GM21529 (cell line): ENCODE measurements around the gene SFXN4.
"Not testable (repeated sequence)": the region's sequence is repeated elsewhere in the genome, so short reads cannot be mapped to it uniquely, and the experiment has no call there.

Experiments
- ATAC-seq: cut with Tn5 transposase; IDR thresholded peaks from one replicate; pipeline ENCODE4 v1.9.1; 2021; ENCODE audit not compliant: unreplicated experiment

The SFXN4 gene

DNA sequence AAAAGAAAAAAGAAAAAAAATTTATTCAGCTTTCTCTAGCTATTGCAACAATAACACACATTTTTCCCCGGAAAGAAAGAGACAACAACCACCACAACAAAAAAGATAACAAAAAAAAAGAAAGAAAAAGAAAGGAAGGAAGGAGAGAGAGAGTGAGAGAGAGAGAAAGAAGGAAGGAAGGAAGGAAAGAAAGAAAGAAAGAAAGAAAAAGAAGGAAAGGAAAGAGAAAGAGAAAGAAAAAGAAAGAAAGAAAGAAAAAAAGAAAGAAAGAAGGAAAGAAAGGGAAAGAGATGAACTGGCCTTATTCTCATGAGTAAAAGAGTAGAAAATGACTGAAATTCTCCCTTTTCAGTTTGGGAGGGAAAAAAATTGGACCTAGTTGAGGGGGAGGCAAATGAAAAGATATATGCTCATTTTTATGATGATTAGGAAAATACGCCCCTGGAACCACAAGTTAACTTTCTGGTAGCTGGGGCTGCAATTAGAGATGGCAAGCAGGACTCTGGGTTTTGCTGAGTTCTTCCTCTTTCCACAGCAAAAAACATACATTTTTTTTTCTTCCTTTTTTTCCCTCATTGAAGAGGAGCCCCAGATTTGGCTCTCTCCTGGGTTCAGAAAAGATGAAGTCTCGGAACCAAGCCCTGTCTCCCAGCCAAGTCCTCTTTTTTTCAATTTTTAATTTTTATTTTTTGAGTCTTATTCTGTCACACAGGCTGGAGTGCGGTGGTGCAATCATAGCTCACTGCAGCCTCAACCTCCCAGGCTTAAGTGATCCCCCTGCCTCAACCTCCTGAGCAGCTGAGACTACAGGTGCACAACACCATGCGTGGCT lies 25.7 kb upstream of the SFXN4 start:
- ATAC-seq: no peak

DNA sequence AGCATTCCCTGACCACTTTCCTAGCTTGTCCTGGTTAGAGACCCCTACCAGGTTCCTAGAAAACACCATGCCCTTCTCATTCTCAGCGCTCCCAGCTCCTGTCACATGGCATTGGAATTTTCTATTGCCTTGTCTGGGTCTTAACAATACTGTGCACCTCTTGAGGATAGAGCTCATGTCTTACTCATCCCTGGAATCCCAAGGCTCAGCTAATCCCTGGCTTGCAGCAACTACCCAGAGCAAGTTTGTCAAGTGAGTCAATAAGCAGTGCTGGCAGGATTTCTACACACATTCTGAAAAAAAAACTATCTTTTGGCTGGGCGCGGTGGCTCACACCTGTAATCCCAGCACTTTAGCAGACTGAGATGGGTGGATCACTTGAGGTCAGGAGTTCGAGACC lies 24.8 kb upstream of the SFXN4 start:
- no peak for ATAC-seq

DNA sequence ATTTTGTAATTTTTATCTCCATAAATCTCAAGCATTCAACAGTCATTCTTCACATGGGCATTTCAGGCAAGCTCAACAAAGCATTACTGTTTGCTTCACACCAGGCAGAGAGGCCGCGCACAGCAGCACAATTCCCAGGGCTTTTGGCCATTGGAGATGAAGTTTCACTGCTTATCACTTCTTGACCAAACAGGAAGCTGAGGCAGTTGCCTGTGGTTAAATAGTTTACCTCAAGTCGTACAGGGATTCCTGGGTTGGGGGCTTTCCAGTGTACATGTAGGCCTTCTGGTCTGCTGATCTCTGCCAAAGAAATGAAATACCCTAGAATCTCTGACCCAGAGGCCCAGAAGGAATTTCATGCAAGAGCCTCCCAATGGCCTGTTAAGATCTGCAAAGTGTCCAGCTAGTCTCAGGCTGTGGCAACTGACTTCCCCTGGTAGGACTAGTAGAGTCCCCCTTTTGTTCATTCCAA lies 24.3 kb upstream of the SFXN4 start:
- ATAC-seq: peak; percentile 69

DNA sequence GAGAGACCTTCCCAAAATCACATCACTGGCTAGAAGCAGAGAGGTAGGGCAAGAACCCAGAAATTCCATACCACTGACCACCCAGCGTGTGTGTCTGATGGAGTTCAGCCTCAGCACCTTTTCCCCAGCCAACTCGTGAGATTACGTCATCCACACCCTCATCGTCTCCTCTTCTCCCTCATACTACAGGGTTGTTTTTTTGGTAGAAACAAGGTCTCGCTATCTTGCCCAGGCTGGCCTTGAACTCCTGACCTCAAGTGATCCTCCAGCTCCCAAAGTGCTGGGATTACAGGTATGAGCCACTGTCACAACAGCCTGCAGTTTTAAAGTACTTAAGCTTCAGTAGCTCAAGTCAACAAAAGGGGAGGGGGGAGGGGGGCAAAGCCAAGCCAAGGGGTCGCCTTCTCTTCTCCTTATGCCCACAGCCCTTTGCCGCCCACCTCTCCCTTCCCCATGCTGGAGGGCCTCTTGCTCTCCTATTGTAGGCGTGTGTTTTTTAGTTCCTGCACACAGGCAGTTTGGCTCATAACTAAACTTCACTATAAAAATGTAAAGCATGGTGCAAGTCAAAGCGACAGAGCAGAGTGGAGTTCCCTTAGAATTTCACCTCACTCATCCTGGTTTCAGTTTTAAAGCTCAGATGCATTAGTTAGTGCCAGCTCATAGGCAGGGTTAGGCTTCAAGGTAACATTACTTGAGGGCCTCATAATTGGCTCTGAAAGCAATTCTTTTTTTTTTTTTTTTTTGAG lies 18.3 kb upstream of the SFXN4 start:
- ATAC-seq: no peak

DNA sequence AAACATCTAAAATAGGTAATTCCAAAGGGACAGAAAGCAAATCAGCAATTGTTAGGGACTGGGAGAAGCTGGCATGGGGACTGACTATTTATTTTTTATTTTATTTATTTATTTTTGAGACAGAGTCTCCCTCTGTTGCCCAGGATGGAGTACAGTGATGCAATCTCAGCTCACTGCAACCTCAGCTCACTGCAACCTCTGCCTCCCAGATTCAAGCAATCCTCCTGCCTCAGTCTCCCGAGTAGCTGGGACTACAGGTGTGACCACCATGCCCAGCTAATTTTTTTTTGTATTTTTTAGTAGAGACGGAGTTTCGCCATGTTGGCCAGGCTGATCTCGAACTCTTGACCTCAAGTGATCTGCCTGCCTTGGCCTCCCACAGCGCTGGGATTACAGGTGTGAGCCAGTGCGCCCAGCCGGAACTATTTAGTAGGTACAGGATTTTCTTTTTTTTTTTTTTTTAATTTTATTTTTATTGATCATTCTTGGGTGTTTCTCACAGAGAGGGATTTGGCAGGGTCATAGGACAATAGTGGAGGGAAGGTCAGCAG lies 15.4 kb upstream of the SFXN4 start:
- ATAC-seq: not testable (repeated sequence)

DNA sequence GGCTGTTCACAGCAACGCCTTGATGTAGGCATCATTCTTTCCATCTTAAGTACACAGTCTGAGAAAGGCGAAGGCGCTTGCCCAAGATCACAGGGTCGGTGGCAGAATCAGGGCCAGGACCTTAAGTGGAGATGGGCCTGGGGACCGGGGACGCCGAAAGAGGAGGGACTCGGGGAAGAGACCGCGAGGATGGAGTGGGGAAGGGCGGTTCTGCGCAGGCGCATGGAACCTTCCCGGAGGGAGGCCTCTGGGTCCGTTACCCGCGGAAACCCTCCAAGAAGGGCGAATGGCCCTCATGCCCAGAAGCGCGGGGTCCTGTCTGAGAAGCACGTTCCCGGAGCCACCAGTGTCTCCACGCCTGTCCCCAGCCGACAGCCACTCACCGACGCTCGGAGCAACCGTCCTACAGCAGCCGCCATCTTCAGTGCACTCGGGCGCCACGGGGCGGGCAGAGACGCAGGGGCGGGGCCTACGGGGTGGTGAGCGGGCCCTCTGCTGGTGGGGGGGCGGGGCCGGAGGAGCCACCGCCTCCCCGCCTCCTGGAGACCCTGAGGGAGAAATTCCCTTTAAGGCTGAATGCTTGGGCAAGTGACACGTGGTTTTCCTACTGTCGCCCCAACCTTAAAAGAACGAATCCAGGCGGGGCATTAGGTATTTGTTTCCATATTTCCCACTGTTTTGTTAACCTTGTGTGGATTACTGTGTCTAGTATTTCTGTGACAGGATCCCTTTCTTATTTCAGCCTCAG lies 13.0 kb upstream of the SFXN4 start, which contains the start of gene PRDX3:
Gene PRDX3, minus strand, starts transcription at position 441 of the 748 bp plus-strand sequence. Its CDS starts 22 bp downstream, at position 419.
- ATAC-seq: peak; percentile 91

DNA sequence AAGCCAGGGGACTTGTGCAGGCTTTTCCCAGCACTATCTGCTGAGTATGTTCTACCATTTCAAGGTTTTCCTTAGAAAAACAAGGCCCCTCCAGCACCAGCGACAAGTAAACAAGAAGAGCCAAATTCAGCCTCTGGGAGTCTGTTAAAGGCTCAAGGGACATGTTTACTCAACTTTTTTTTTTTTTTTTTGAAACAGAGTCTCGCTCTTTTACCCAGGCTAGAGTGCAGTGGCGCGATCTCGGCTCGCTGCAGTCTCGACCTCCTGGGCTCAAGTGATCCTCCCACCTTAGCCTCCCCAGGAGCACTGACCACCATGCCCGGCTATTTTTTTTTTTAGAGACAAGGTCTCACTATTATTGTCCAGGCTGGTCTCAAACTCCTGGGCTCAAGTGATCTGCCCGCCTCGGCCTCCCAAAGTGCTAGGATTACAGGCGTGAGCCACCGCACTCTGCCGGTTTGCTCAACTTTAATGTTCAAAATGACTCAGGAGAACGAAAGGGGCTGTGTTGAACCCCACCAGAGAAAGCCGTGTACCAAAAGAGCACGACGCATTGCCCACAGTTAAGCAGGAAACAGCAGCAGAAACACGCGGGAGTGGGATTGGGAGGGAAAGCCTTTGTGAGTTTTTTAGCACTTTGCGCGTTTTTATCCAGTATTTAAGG lies 12.3 kb upstream of the SFXN4 start:
- peak; percentile 24 for ATAC-seq

DNA sequence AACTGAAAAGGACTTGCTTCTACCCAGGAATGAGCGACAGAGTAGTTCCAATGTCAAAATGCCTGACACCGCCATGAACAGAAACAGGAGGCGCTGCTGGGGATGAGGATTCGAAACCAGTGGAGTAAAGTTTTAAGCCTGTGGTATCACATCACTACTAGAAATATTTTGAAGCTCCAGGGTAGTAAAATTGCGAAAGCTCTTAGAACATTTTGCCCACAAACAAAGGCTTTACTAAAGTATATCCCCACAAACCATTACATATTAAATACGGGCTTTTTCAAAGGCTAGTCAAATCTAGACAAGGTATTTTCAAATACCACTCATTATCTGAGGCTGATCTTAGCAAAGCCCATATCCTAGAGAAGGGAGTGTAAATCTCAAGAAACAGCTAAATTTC lies 10.7 kb upstream of the SFXN4 start:
- ATAC-seq: no peak

DNA sequence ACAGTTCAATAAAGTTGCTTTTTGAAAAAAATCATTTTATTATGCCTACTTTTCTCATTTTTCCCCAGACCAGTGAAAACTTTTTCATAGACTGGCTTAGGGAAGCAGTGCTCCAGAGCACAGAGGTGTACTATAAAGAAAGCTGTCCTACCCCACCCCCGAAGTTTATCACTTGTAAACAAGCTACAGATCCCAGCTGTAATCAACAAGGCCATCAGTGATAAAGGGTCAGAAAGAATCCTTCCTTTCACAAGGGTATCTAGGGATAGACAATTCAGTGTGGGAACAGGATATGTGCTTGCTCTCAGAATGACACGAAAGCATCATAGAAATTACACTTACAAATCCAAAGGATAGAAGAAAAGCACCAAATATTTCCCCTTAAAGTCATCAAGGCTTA lies 8.6 kb upstream of the SFXN4 start:
- ATAC-seq: no peak

DNA sequence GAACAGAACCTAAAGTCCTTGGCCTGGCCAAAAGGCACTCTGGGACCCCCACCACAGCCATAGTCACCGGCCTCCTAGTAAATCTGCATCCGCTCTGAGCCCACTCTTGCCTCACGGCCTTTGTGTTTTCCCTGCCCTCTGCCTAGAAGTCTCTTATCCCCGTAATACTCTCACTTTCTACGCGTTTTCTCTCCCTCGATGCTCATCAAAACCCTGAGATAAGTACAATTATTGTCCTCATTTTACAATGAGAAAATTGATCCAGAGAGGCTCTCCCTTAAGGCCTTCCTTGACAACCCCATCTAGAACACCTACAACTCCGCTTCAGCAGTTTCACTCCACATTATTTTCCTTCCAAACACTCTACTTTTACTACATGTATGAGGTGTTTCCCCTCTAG lies 1.5 kb upstream of the SFXN4 start:
- ATAC-seq: no peak

DNA sequence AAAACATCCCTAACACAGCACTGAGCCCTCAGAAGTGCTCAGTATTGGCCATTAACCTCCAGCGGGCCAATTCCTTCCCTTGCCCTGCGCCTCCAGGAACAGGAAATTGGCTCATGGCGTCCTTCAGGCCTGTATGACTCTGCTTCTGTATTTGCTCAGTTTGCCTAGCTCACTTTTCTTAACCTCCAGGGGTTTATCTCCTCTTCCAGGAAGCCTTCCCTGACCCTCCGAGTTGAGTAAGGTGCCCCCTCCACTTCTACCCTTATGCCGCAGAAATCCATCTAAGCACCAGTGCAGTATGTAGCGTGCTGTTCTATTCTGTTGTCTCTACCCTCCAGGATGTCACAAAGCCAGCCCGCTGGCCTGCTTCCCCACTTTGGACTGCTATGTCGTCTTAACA lies 1.1 kb upstream of the SFXN4 start:
- no peak for ATAC-seq

DNA sequence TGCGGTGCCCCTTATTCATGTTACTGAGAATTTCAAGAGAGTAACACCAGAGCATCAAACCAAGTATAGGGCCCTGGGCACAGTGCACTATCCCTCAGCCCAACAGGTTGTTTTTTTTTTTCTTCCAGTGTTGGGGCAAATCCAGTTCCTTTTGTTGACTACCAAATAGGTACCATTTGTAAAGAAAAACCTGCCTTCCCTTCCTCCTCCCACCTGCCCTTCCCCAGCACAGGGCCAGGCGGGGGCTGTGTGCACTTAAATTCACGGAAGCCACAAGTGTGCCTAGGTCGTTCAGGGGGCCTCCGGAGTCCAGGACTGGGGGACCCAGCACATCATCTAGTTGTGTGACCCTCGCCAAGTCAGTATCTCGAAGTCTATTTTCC lies 595 bp upstream of the SFXN4 start:
- peak; percentile 4 for ATAC-seq

DNA sequence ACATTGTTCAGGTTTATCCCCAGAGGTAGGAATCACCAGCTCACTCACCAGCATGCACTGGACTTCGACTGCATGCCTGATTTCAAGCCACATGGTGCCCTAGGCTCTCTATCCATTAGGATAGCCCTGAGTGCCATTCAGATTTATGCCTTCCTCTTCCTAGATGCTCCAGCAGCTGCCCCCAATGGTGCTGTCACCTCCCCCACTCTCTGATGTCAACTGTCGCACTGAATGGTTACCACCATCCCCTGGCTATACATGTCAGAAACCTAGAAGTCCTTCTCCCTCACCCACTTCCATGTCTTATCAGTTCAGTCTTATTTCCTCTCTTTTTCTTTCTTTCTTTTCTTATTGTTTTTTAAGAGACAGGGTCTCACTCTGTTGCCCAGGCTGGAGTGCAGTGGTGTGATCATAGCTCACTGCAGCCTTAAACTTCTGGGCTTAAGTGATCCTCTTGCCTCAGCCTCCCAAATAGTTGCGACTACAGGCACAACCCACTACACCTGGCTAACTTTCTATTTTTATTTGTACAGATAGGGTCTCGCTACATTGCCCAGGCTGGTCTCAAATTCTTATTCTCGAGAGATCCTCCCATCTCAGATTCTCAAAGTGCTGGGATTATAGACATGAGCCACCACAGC lies 2.9 kb downstream of the SFXN4 start:
- no peak for ATAC-seq

DNA sequence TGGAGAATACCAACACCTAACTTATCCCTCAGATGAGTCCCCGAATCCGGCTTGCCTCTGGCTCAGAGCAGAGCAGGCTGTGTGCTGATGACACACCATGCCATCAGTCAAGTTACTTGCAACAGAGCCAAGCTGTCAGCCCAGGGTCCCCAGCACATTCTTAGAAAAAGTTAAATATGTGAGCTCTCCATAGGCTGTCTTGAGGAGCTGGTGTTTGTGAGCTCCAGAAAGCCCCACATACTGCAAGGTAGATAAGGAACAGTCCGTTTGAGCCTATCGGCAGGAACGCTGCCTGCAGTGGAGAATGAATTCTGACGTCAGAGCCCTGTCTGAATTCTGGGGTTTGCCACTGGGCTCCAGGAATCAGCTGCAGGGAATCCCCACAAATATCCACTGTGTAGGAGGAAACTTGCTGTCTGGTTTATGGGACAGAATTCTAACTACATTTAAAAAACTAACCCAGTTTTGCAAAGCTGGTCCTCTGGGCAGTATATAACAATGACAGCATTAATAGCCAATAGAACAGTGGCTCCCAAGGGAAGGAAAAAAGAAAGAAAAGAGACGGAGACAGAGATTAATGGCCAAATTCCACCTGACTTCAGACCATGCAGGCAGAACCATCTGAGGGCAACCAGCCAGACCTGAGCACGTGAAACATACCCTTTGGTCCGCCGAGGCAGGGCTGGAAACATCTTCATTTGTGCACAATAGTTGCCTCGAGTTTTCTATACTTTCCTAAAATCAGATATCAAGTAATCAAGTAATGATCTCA lies 3.6 kb downstream of the SFXN4 start:
- ATAC-seq: no peak

DNA sequence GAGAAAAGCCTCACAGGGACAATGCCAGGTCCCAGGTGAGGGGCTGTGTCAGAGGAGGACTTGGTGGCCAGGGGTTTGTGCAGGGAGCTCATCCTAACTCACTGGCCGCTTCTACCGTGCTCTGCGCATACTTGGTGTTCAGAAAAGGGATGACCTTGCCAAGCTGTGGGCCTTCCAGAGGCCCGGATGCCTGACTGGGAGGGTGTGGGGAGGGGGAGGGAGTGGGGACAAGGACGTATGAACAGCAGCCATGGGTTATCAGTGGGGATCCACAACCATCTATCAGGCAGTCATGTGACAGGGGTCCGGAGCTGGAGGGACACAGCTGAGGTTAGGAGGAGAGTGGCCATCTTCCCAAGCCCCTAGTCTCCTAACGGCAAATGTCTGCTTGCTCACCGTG lies 6.2 kb downstream of the SFXN4 start:
- ATAC-seq: no peak

DNA sequence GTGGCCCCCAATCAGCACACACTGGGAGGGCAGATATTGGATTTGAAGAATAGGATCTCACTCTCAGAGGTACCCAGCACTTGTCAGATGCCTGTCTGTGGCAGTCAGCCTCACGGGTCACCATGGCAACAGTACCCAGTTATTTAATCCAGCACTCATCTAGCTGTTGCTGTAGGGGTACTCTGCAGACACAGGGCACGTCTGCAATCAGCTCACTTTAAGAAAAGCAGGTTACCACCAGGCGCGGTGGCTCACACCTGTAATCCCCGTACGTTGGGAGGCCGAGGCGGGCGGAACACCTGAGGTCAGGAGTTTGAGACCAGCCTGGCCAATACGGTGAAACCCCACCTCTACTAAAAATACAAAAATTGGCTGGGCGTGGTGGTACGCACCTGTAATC lies 11.9 kb downstream of the SFXN4 start:
- ATAC-seq: no peak

DNA sequence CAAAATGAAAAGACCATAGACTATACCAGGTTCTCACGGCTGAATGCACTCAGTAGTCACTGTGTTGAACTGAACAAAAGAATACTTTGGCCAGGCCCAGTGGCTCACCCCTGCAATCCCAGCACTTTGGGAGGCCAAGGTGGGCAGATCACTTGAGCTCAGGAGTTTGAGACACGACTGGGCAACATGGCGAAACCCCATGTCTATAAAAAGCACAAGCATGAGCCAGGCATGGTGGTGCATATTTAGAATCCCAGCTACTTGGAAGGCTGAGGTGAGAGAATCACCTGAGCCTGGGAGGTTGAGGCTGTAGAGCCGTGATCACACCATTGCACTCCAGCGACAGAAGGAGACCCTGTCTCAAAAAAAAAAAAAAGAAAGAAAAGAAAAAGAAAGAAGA lies 12.5 kb downstream of the SFXN4 start:
- ATAC-seq: no peak

DNA sequence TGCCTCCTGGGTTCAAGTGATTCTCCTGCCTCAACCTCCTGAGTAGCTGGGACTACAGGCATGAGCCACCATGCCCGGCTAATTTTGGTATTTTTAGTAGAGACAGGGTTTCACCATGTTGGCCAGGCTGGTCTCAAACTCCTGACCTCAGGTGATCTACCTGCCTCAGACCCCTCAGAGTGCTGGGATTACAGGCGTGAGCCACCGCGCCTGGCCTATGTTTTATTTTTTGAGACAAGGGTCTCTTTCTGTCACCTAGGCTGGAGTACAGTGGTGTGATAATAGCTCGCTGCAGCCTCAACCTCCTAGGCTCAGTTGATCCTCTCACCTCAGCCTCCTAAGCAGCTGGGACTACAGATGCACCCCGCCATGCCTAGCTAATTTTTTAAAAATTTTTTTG lies 13.9 kb downstream of the SFXN4 start:
- ATAC-seq: not testable (repeated sequence)

DNA sequence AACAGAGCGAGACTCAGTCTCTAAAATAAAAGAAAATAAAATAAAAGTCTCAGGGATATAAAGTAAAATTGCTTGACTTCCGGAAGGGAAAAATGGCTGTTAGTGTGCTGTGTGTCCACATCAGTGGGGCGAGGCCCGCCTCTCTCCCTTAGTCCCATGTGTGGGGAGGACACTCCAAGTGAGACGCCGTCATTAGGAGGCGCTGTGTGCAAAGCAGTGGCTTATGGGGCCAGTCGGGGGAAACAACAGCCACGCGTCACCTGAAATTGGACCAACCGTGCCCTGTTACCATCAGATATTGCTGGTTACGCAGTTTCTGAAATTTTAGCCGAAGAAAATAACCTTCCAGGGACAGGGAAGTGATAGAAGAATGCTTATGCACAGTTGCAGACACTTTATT lies 15.8 kb downstream of the SFXN4 start:
- ATAC-seq: no peak
